A673 (cell line): ENCODE data around the gene CIT.

Experiments
- CTCF ChIP-seq: fragments of 300-800, 200-600 bp; sonication (generic); conservative IDR thresholded peaks from 2 replicates; pipeline ENCODE4 v1.5.1; 2017; ENCODE audit warnings: low read depth, mild to moderate bottlenecking, antibody characterized with exemption, low read length, moderate library complexity, mixed read lengths
- EZH2 ChIP-seq: fragments of 200-600 bp; sonication (generic); IDR thresholded peaks from 2 replicates; pipeline ENCODE4 v1.6.1; 2017; ENCODE audit warnings: borderline replicate concordance, low read depth, mild to moderate bottlenecking, mixed read lengths, antibody characterized with exemption, low read length; ENCODE audit not compliant: poor library complexity, severe bottlenecking

- TF ChIP-seq CTCF (no peak), EZH2 (no peak)
These were observed 8.1 kb downstream of the CIT start for GRCh38 chr12:119868992-119869391.
